Measurements from ENCODE around the gene CYP2F1.

GRCh38 chr19:41106177-41106576 is 8.1 kb upstream of the CYP2F1 start:
- TF ChIP-seq CTCF (IDR thresholded peaks at IDR 0.05) (no peak), POLR2A (IDR thresholded peaks at IDR 0.05) (no peak)
